GM23338 (cell line): ENCODE data around the gene GJD2. TPM values are rescaled to one million over a fixed set of nuclear protein-coding genes. Genes with fewer than 3 reads are reported as not detected.

Experiments used
- ATAC-seq: fragments of 200-7000 bp; cut with Tn5 transposase; 3 replicates; pipeline ENCODE4 v1.9.1; 2020
- DNase-seq: peaks from one replicate; pipeline ENCODE4 v3.0.0-alpha.2; 2015; ENCODE audit warnings: low spot score
- H2AFZ ChIP-seq: fragments of 200-600 bp; sonication (generic); 2 replicates; pipeline ENCODE4 v1.8.0; 2016; ENCODE audit warnings: antibody characterized with exemption, mild to moderate bottlenecking, moderate library complexity
- H3F3A ChIP-seq: fragments of 200-600 bp; sonication (generic); replicated peaks from 2 replicates; pipeline ENCODE4 v1.8.0; 2017; ENCODE audit warnings: antibody characterized with exemption, mixed run types, low read depth
- H3K27ac ChIP-seq: fragments of 200-600 bp; sonication (generic); 2 replicates; pipeline ENCODE4 v1.6.1; 2016; ENCODE audit warnings: low read depth
- H3K27me3 ChIP-seq: fragments of 200-600 bp; sonication (generic); 2 replicates; pipeline ENCODE4 v1.8.0; 2016; ENCODE audit warnings: mild to moderate bottlenecking, mixed run types, moderate library complexity; ENCODE audit not compliant: insufficient read depth
- H3K36me3 ChIP-seq: fragments of 200-600 bp; sonication (generic); 2 replicates; pipeline ENCODE4 v1.8.0; 2016; ENCODE audit warnings: mild to moderate bottlenecking; ENCODE audit not compliant: insufficient read depth
- H3K4me1 ChIP-seq: fragments of 200-600 bp; sonication (generic); 2 replicates; pipeline ENCODE4 v1.8.0; 2016; ENCODE audit warnings: mild to moderate bottlenecking, moderate library complexity; ENCODE audit not compliant: insufficient read depth
- H3K4me2 ChIP-seq: fragments of 200-600 bp; sonication (generic); 2 replicates; pipeline ENCODE4 v1.7.1; 2017; ENCODE audit warnings: mixed run types
- H3K4me3 ChIP-seq: fragments of 200-600 bp; sonication (generic); 2 replicates; pipeline ENCODE4 v1.6.1; 2016; ENCODE audit warnings: mixed run types
- H3K79me2 ChIP-seq: fragments of 200-600 bp; sonication (generic); replicated peaks from 2 replicates; pipeline ENCODE4 v1.8.0; 2017; ENCODE audit warnings: mild to moderate bottlenecking; ENCODE audit not compliant: insufficient read depth
- H3K9me2 ChIP-seq: fragments of 200-600 bp; sonication (generic); 2 replicates; pipeline ENCODE4 v1.8.0; 2017; ENCODE audit not compliant: insufficient read depth
- H4K20me1 ChIP-seq: fragments of 200-600 bp; sonication (generic); replicated peaks from 2 replicates; pipeline ENCODE4 v1.8.0; 2017; ENCODE audit warnings: mild to moderate bottlenecking; ENCODE audit not compliant: insufficient read depth
- H3K27ac Mint-ChIP-seq: 2 replicates; pipeline ENCODE4 v1.8.0; 2020; ENCODE audit warnings: inconsistent platforms, mild to moderate bottlenecking, moderate library complexity, mixed read lengths
- H3K27me3 Mint-ChIP-seq: 3 replicates; pipeline ENCODE4 v1.8.0; 2022; ENCODE audit warnings: low read depth, mild to moderate bottlenecking, moderate library complexity, mixed read lengths, inconsistent platforms; ENCODE audit not compliant: insufficient read depth, poor library complexity
- H3K36me3 Mint-ChIP-seq: 3 replicates; pipeline ENCODE4 v1.8.0; 2021; ENCODE audit warnings: low read depth, mild to moderate bottlenecking, inconsistent platforms, moderate library complexity, mixed read lengths
- H3K4me1 Mint-ChIP-seq: 3 replicates; pipeline ENCODE4 v1.8.0; 2020; ENCODE audit warnings: mild to moderate bottlenecking, inconsistent platforms, mixed read lengths
- H3K4me3 Mint-ChIP-seq: 3 replicates; pipeline ENCODE4 v1.8.0; 2021; ENCODE audit warnings: moderate library complexity, mild to moderate bottlenecking, inconsistent platforms, mixed read lengths
- H3K9me3 Mint-ChIP-seq: 3 replicates; pipeline ENCODE4 v1.8.0; 2020; ENCODE audit warnings: moderate library complexity, mild to moderate bottlenecking, inconsistent platforms, mixed read lengths
- CREB1 ChIP-seq: fragments of 250-450 bp; sonication (Bioruptor Pico); IDR thresholded peaks from 2 replicates; pipeline ENCODE4 v1.5.0; 2020; ENCODE audit warnings: low read depth, mild to moderate bottlenecking, moderate library complexity
- EZH2 ChIP-seq: fragments of 200-600 bp; sonication (generic); IDR thresholded peaks from one replicate; pipeline ENCODE4 v1.8.0; 2017; ENCODE audit warnings: antibody characterized with exemption, mild to moderate bottlenecking, low read depth; ENCODE audit not compliant: unreplicated experiment
- EZH2phosphoT487 ChIP-seq: fragments of 200-600 bp; sonication (generic); IDR thresholded peaks from one replicate; pipeline ENCODE4 v1.8.1; 2018; ENCODE audit warnings: antibody characterized with exemption; ENCODE audit not compliant: unreplicated experiment
- NANOG ChIP-seq: IDR thresholded peaks from 2 replicates; pipeline ENCODE4 v1.6.1; 2016; ENCODE audit warnings: antibody characterized with exemption, borderline replicate concordance
- STAT1 ChIP-seq: IDR thresholded peaks from one replicate; pipeline ENCODE4 v1.6.1; 2016; ENCODE audit warnings: antibody characterized with exemption; ENCODE audit not compliant: unreplicated experiment
- ZNF114 ChIP-seq: fragments of 250-450 bp; sonication (Bioruptor Pico); IDR thresholded peaks from 2 replicates; pipeline ENCODE4 v1.5.0; 2020; ENCODE audit warnings: mild to moderate bottlenecking, moderate library complexity
- long read RNA-seq: library from polyadenylated mRNA; unstranded; transcript quantifications from one replicate; pipeline ENCODE4 v2.0.0, GENCODE V29; 2020; ENCODE audit not compliant: unreplicated experiment
- polyA plus RNA-seq: library from polyadenylated mRNA; unstranded; fragments of >200 nt; fragmentation: Nextera tagmentation; extraction: Ambion mirVana; gene quantifications from 2 replicates; pipeline ENCODE4 v1.2.1, GENCODE V29; 2016
- total RNA-seq: library from RNA; depleted of rRNA; stranded (reverse); fragments of >200 nt; shearing (Covaris generic); gene quantifications from 2 replicates; pipeline ENCODE4 v1.2.3, GENCODE V29; 2014; rRNA removed
- TF ChIP-seq, protein P1 (sequence below), 2 experiments: fragments of 200-600 bp in 1 of 2; sonication (generic) in 1 of 2; conservative IDR thresholded peaks; 2 replicates each; pipeline versions ENCODE4 v1.5.1 to v1.6.1; 2016 to 2017; ENCODE audit warnings: antibody characterized with exemption in 2 of 2, low read depth in 2 of 2, mild to moderate bottlenecking in 2 of 2, moderate library complexity in 1 of 2
- TF ChIP-seq, protein P2 (sequence below): IDR thresholded peaks from one replicate; pipeline ENCODE4 v1.6.1; 2018; ENCODE audit warnings: antibody characterized with exemption; ENCODE audit not compliant: unreplicated experiment

The GJD2 gene
- total RNA-seq (0.27 and 0.63 TPM in 2 replicates), polyA plus RNA-seq (0.29 and 0.38 TPM in 2 replicates)
- long read RNA-seq, result 0 reads

DNA sequence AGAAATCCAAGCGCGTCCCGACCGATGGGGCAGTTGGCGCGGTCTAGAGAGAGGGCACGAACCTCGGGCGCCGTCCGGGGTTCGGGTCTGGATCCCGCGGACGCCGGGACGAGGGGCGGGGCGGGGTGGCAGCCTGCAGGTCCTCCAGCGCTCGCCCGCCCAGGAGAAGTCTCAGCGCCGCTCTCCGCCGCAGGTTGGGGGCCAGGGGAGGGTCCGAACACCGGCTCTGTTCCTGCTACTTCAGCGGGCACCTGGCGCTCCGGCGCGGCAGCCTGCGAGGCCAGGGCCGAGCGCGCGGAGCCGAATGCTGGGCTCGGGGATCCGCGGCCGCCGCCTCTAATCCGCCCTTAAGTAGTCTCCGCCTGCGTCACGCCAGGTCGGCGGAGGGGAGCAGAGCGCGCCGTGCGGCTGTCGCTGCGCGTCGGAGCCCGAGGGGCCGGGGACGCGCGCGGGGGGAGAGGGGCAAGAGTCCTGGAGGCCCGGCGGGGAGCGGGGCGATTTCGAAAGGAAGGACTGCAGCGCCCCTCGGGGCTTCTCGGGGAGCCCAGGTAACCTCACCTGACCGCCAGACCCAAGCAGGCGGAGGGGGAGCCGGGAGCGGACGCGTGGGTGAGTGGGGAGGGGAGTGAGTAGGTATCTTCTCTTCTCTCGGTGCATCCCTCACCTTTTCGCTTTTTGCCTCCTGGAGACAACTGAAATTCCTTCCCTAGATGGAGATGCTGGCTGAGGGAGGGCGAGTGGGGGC is at the start of gene GJD2:
TSS of gene GJD2 (minus strand) at position 325 of the 745 bp plus-strand sequence. CDS start 510 bp downstream, outside the sequence.
- H3K27me3 ChIP-seq, result peaks cover 58% of the 10 kb centered on the region
- no peaks in the 10 kb centered on the region for H3F3A ChIP-seq
- H3K36me3 ChIP-seq, result no peaks in the 10 kb centered on the region
- Mint-ChIP-seq H3K36me3 (no peaks in the 10 kb centered on the region), H3K27ac (no peak within 1 kb of the TSS), H3K9me3 (no peaks in the 10 kb centered on the region), H3K27me3 (peaks cover 37% of the 10 kb centered on the region), H3K4me1 (peaks cover 21% of the 10 kb centered on the region), H3K4me3 (peak within 1 kb of the TSS; percentile 86)
- peak within 1 kb of the TSS; percentile 97 for H3K4me2 ChIP-seq
- peak within 1 kb of the TSS; percentile 83 for H3K4me3 ChIP-seq
- TF ChIP-seq CREB1 (CRISPR knock-in tag), result peak; percentile 54; the same call in 1 of the 2 replicates
- TF ChIP-seq NANOG, result no peak
- TF ChIP-seq, protein P1, sequence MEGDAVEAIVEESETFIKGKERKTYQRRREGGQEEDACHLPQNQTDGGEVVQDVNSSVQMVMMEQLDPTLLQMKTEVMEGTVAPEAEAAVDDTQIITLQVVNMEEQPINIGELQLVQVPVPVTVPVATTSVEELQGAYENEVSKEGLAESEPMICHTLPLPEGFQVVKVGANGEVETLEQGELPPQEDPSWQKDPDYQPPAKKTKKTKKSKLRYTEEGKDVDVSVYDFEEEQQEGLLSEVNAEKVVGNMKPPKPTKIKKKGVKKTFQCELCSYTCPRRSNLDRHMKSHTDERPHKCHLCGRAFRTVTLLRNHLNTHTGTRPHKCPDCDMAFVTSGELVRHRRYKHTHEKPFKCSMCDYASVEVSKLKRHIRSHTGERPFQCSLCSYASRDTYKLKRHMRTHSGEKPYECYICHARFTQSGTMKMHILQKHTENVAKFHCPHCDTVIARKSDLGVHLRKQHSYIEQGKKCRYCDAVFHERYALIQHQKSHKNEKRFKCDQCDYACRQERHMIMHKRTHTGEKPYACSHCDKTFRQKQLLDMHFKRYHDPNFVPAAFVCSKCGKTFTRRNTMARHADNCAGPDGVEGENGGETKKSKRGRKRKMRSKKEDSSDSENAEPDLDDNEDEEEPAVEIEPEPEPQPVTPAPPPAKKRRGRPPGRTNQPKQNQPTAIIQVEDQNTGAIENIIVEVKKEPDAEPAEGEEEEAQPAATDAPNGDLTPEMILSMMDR (conservative IDR thresholded peaks at IDR 0.05; ENCODE audit: low read depth in 2 of 2), result peak; percentile 31 to 41; a peak in 3 of 4 replicates
- TF ChIP-seq EZH2phosphoT487, result no peak
- TF ChIP-seq EZH2, result no peak
- peaks cover 7% of the 10 kb centered on the region for H3K4me1 ChIP-seq
- peak; percentile 85 for DNase-seq
- ATAC-seq, result peak; percentile 79
- H4K20me1 ChIP-seq, result peaks cover 5% of the 10 kb centered on the region; the same call in 1 of the 2 replicates
- no peaks in the 10 kb centered on the region for H3K79me2 ChIP-seq
- peak within 1 kb of the TSS; percentile 98 for H2AFZ ChIP-seq
- H3K9me2 ChIP-seq, result no peaks in the 10 kb centered on the region
- H3K27ac ChIP-seq, result no peak within 1 kb of the TSS

DNA sequence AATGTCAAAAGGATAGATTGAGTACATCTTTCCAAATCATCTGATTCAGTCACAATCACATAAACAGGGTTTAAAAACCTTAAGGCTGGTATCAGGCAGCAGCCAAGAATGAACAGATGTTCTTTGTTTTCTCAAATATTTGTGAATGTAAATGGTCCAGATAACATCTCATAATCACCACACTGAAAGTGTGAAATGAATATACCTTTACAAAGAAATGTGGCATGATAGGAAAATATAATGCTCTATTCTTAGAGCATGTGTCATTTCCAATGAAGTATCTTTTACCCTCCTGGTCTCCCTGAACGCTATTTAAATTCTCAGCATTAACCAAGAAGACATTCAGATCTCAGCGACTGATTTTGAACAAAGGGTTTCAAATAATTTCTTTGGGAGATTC is 49.3 kb upstream of the GJD2 start:
- Mint-ChIP-seq H3K36me3 (peaks cover 8% of the 10 kb centered on the region; the same call in 1 of the 3 replicates), H3K4me1 (peaks cover 12% of the 10 kb centered on the region), H3K27ac (no peak overlapping the region), H3K27me3 (no peaks in the 10 kb centered on the region), H3K4me3 (no peak overlapping the region), H3K9me3 (peaks cover 10% of the 10 kb centered on the region)
- Histone ChIP-seq H3K36me3 (no peaks in the 10 kb centered on the region), H3K4me3 (no peak overlapping the region), H3K4me2 (no peak overlapping the region), H3K9me2 (0 out of 2 replicates have a peak, but pooled peaks cover 4% of the 10 kb centered on the region), H3K4me1 (peaks cover 9% of the 10 kb centered on the region; the same call in 1 of the 2 replicates), H3K27ac (no peak overlapping the region), H3K27me3 (no peaks in the 10 kb centered on the region), H3F3A (no peaks in the 10 kb centered on the region), H2AFZ (no peak overlapping the region), H4K20me1 (no peaks in the 10 kb centered on the region), H3K79me2 (no peaks in the 10 kb centered on the region)
- ATAC-seq (no peak), DNase-seq (no peak)
- no peak for TF ChIP-seq STAT1
- TF ChIP-seq CREB1 (CRISPR knock-in tag), result no peak
- TF ChIP-seq EZH2phosphoT487, result no peak
- TF ChIP-seq, protein P2, sequence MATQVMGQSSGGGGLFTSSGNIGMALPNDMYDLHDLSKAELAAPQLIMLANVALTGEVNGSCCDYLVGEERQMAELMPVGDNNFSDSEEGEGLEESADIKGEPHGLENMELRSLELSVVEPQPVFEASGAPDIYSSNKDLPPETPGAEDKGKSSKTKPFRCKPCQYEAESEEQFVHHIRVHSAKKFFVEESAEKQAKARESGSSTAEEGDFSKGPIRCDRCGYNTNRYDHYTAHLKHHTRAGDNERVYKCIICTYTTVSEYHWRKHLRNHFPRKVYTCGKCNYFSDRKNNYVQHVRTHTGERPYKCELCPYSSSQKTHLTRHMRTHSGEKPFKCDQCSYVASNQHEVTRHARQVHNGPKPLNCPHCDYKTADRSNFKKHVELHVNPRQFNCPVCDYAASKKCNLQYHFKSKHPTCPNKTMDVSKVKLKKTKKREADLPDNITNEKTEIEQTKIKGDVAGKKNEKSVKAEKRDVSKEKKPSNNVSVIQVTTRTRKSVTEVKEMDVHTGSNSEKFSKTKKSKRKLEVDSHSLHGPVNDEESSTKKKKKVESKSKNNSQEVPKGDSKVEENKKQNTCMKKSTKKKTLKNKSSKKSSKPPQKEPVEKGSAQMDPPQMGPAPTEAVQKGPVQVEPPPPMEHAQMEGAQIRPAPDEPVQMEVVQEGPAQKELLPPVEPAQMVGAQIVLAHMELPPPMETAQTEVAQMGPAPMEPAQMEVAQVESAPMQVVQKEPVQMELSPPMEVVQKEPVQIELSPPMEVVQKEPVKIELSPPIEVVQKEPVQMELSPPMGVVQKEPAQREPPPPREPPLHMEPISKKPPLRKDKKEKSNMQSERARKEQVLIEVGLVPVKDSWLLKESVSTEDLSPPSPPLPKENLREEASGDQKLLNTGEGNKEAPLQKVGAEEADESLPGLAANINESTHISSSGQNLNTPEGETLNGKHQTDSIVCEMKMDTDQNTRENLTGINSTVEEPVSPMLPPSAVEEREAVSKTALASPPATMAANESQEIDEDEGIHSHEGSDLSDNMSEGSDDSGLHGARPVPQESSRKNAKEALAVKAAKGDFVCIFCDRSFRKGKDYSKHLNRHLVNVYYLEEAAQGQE, result no peak
- no peak for TF ChIP-seq ZNF114 (CRISPR knock-in tag)
